NCI-H187 (cell line): Measurements from ENCODE around the gene UST.
"Not testable (repeated sequence)": the region's sequence is repeated elsewhere in the genome, so short reads cannot be mapped to it uniquely, and the experiment has no call there.

Experiments used
- DNase-seq, 2 experiments: peaks; one replicate each; lab custom pipeline; 2025; lab: John Stamatoyannopoulos, UW

Gene UST

GRCh38 chr6:148837941-148838340, 91.1 kb downstream of the UST start:
- DNase-seq = no peak

GRCh38 chr6:148839044-148839443, 92.2 kb downstream of the UST start:
- no peak for DNase-seq

- DNase-seq = no peak
Observed at GRCh38 chr6:148840256-148840655, 93.4 kb downstream of the UST start.

- no peak for DNase-seq
Observed at GRCh38 chr6:148842296-148843019, 95.6 kb downstream of the UST start.

- DNase-seq = no peak
Observed at GRCh38 chr6:148845464-148845863, 98.6 kb downstream of the UST start.

- no peak for DNase-seq
Observed at GRCh38 chr6:148846778-148847761, 100.2 kb downstream of the UST start.

- no peak for DNase-seq
Observed at GRCh38 chr6:148848915-148849314, 102.1 kb downstream of the UST start.

GRCh38 chr6:148849449-148849848, 102.6 kb downstream of the UST start:
- not testable (repeated sequence) for DNase-seq

- no peak for DNase-seq
Observed at GRCh38 chr6:148850964-148851363, 104.1 kb downstream of the UST start.

- no peak for DNase-seq
Observed at GRCh38 chr6:148851683-148852556, 105.1 kb downstream of the UST start.

GRCh38 chr6:148852688-148853087, 105.9 kb downstream of the UST start:
- no peak for DNase-seq

GRCh38 chr6:148853113-148853512, 106.3 kb downstream of the UST start:
- DNase-seq = not testable (repeated sequence)

GRCh38 chr6:148854096-148854495, 107.3 kb downstream of the UST start:
- DNase-seq = peak in 1 of 2 experiments; percentile 14

GRCh38 chr6:148854992-148855391, 108.2 kb downstream of the UST start:
- DNase-seq = no peak

- no peak for DNase-seq
Observed at GRCh38 chr6:148855744-148856143, 108.9 kb downstream of the UST start.

GRCh38 chr6:148857798-148858390, 111.1 kb downstream of the UST start:
- no peak for DNase-seq

- DNase-seq = not testable (repeated sequence)
Observed at GRCh38 chr6:148864132-148864531, 117.3 kb downstream of the UST start.

- no peak for DNase-seq
Observed at GRCh38 chr6:148864941-148865340, 118.1 kb downstream of the UST start.

- DNase-seq = no peak
Observed at GRCh38 chr6:148866657-148867268, 119.9 kb downstream of the UST start.

- DNase-seq = no peak
Observed at GRCh38 chr6:148867862-148868261, 121.0 kb downstream of the UST start.

- DNase-seq = no peak
Observed at GRCh38 chr6:148868314-148868713, 121.5 kb downstream of the UST start.
